Glomerular visceral epithelial cell (primary cell): Measurements from ENCODE around the gene ZNF333.

ENCODE experiments used
- DNase-seq: peaks from one replicate; pipeline ENCODE4 v3.0.0-alpha.2; 2016; ENCODE audit errors: extremely low spot score

Gene ZNF333

GRCh38 chr19:14689598-14690503 is at the start of gene ZNF333:
ZNF333 (plus strand) TSS chr19:14690048; CDS start chr19:14693492, 3,444 bp downstream.
- peak; percentile 94 for DNase-seq

GRCh38 chr19:14648506-14648905 is 41.3 kb upstream of the ZNF333 start:
- no peak for DNase-seq

GRCh38 chr19:14649020-14649419 is 40.8 kb upstream of the ZNF333 start:
- DNase-seq = no peak

- DNase-seq = no peak
Observed at GRCh38 chr19:14650161-14650560, 39.7 kb upstream of the ZNF333 start.

- no peak for DNase-seq
Observed at GRCh38 chr19:14654786-14655560, 34.9 kb upstream of the ZNF333 start.

GRCh38 chr19:14655726-14656125 is 34.1 kb upstream of the ZNF333 start:
- no peak for DNase-seq

GRCh38 chr19:14659874-14660489 is 29.9 kb upstream of the ZNF333 start:
- DNase-seq = no peak

GRCh38 chr19:14661372-14661924 is 28.4 kb upstream of the ZNF333 start:
- DNase-seq = no peak

GRCh38 chr19:14669940-14670339 is 19.9 kb upstream of the ZNF333 start:
- DNase-seq = no peak

GRCh38 chr19:14670408-14670807 is 19.4 kb upstream of the ZNF333 start:
- no peak for DNase-seq

- no peak for DNase-seq
Observed at GRCh38 chr19:14672188-14672872, 17.5 kb upstream of the ZNF333 start.

GRCh38 chr19:14673088-14673487 is 16.8 kb upstream of the ZNF333 start:
- DNase-seq = no peak

GRCh38 chr19:14674764-14675163 is 15.1 kb upstream of the ZNF333 start, which contains the start of gene ADGRE3:
ADGRE3 (minus strand) TSS chr19:14674844; CDS start chr19:14674770, 74 bp downstream.
- DNase-seq = no peak

GRCh38 chr19:14676762-14677161 is 13.1 kb upstream of the ZNF333 start:
- DNase-seq = no peak

GRCh38 chr19:14677464-14677863 is 12.4 kb upstream of the ZNF333 start:
- no peak for DNase-seq

- no peak for DNase-seq
Observed at GRCh38 chr19:14678199-14678598, 11.6 kb upstream of the ZNF333 start.

- DNase-seq = no peak
Observed at GRCh38 chr19:14682084-14682483, 7.8 kb upstream of the ZNF333 start.

- DNase-seq = no peak
Observed at GRCh38 chr19:14683439-14683838, 6.4 kb upstream of the ZNF333 start.

- no peak for DNase-seq
Observed at GRCh38 chr19:14686411-14686810, 3.4 kb upstream of the ZNF333 start.

- no peak for DNase-seq
Observed at GRCh38 chr19:14694641-14695266, 4.9 kb downstream of the ZNF333 start.

- no peak for DNase-seq
Observed at GRCh38 chr19:14695471-14695870, 5.6 kb downstream of the ZNF333 start.
